Activated CD8-positive, alpha-beta memory T cell treated with anti-CD3 and anti-CD28 coated beads, Interleukin-2, amount 50 U/mL, for 1 hour (primary cell): ENCODE data around the gene CLEC3B.
"Not testable (repeated sequence)": the region's sequence is repeated elsewhere in the genome, so short reads cannot be mapped to it uniquely, and the experiment has no call there.

Experiments used
- DNase-seq: peaks from one replicate; pipeline ENCODE4 v3.0.0-alpha.2; 2020; ENCODE audit errors: extremely low read depth

The CLEC3B gene

GRCh38 chr3:45026038-45026437 lies at the start of gene CLEC3B:
CLEC3B (plus strand) TSS chr3:45026303; CDS start chr3:45026363, 60 bp downstream.
- no peak for DNase-seq

- no peak for DNase-seq
Measured at GRCh38 chr3:44981220-44981619, 44.9 kb upstream of the CLEC3B start.

GRCh38 chr3:44981751-44982150 lies 44.4 kb upstream of the CLEC3B start:
- no peak for DNase-seq

GRCh38 chr3:44982817-44983216 lies 43.3 kb upstream of the CLEC3B start:
- DNase-seq, result no peak

- no peak for DNase-seq
Measured at GRCh38 chr3:44983484-44983941, 42.6 kb upstream of the CLEC3B start.

GRCh38 chr3:44984335-44984734 lies 41.8 kb upstream of the CLEC3B start:
- DNase-seq, result no peak

GRCh38 chr3:44986330-44986729 lies 39.8 kb upstream of the CLEC3B start:
- DNase-seq, result not testable (repeated sequence)

- DNase-seq, result no peak
Measured at GRCh38 chr3:44987332-44987731, 38.8 kb upstream of the CLEC3B start.

- no peak for DNase-seq
Measured at GRCh38 chr3:44988073-44988472, 38.0 kb upstream of the CLEC3B start.

GRCh38 chr3:44989141-44989540 lies 37.0 kb upstream of the CLEC3B start:
- no peak for DNase-seq

GRCh38 chr3:44989636-44990373 lies 36.3 kb upstream of the CLEC3B start:
- DNase-seq, result no peak

GRCh38 chr3:44991326-44991725 lies 34.8 kb upstream of the CLEC3B start:
- DNase-seq, result no peak

- DNase-seq, result no peak
Measured at GRCh38 chr3:44992555-44993470, 33.3 kb upstream of the CLEC3B start.

GRCh38 chr3:44993471-44994205 lies 32.5 kb upstream of the CLEC3B start:
- DNase-seq, result no peak

GRCh38 chr3:44995142-44995770 lies 30.8 kb upstream of the CLEC3B start:
- DNase-seq, result no peak

- no peak for DNase-seq
Measured at GRCh38 chr3:44996556-44996969, 29.5 kb upstream of the CLEC3B start.

- DNase-seq, result no peak
Measured at GRCh38 chr3:44999782-45000181, 26.3 kb upstream of the CLEC3B start.

- DNase-seq, result no peak
Measured at GRCh38 chr3:45000823-45001222, 25.3 kb upstream of the CLEC3B start.

- no peak for DNase-seq
Measured at GRCh38 chr3:45001738-45002137, 24.4 kb upstream of the CLEC3B start.

- DNase-seq, result no peak
Measured at GRCh38 chr3:45002139-45002660, 23.9 kb upstream of the CLEC3B start.

- no peak for DNase-seq
Measured at GRCh38 chr3:45002720-45003119, 23.4 kb upstream of the CLEC3B start.
